Activated CD8-positive, alpha-beta memory T cell treated with anti-CD3 and anti-CD28 coated beads, Interleukin-2, amount 50 U/mL, for 24 hours (primary cell): ENCODE measurements around the gene TK2.
"Not testable (repeated sequence)": the region's sequence is repeated elsewhere in the genome, so short reads cannot be mapped to it uniquely, and the experiment has no call there.

Experiments
- DNase-seq: peaks from one replicate; pipeline ENCODE4 v3.0.0-alpha.2; 2020; ENCODE audit errors: extremely low read depth

TK2 gene

GRCh38 chr16:66572356-66572755 is 22.4 kb upstream of the TK2 start:
- no peak for DNase-seq

- DNase-seq = no peak
Observed at GRCh38 chr16:66569827-66570405, 20.0 kb upstream of the TK2 start.

- no peak for DNase-seq
Observed at GRCh38 chr16:66569131-66569530, 19.2 kb upstream of the TK2 start.

GRCh38 chr16:66568355-66568754 is 18.4 kb upstream of the TK2 start:
- DNase-seq = no peak

GRCh38 chr16:66567270-66567669 is 17.3 kb upstream of the TK2 start:
- DNase-seq = not testable (repeated sequence)

- no peak for DNase-seq
Observed at GRCh38 chr16:66566051-66566901, 16.4 kb upstream of the TK2 start, which contains the start of gene CMTM1. Gene CMTM1, plus strand, starts transcription at chr16:66566439. Its CDS starts 75 bp downstream, at chr16:66566514.

GRCh38 chr16:66563574-66564334 is 13.8 kb upstream of the TK2 start:
- no peak for DNase-seq

GRCh38 chr16:66562986-66563385 is 13.1 kb upstream of the TK2 start:
- no peak for DNase-seq

GRCh38 chr16:66562409-66562808 is 12.5 kb upstream of the TK2 start:
- DNase-seq = no peak

- no peak for DNase-seq
Observed at GRCh38 chr16:66561381-66562080, 11.6 kb upstream of the TK2 start.

GRCh38 chr16:66560107-66560506 is 10.2 kb upstream of the TK2 start:
- no peak for DNase-seq

- no peak for DNase-seq
Observed at GRCh38 chr16:66554495-66554894, 4.6 kb upstream of the TK2 start.

GRCh38 chr16:66554021-66554420 is 4.1 kb upstream of the TK2 start:
- DNase-seq = no peak

GRCh38 chr16:66553223-66553622 is 3.3 kb upstream of the TK2 start:
- no peak for DNase-seq

- DNase-seq = peak; percentile 68
Observed at GRCh38 chr16:66552286-66553177, 2.6 kb upstream of the TK2 start, which contains the start of gene CKLF. Gene CKLF, plus strand, starts transcription at chr16:66552576. Its CDS starts 140 bp downstream, at chr16:66552716.

- no peak for DNase-seq
Observed at GRCh38 chr16:66551788-66552285, 1.9 kb upstream of the TK2 start.

GRCh38 chr16:66551348-66551759 is 1.4 kb upstream of the TK2 start:
- DNase-seq = no peak

GRCh38 chr16:66548868-66549267 is 1.1 kb downstream of the TK2 start:
- DNase-seq = no peak

- DNase-seq = no peak
Observed at GRCh38 chr16:66548068-66548467, 1.9 kb downstream of the TK2 start.
